Duodenal mucosa (tissue), 2 donors: Measurements from ENCODE around the gene EMX1.

ENCODE experiments used
- H3K27ac ChIP-seq: one replicate; pipeline ENCODE4 v1.7.0; 2013; ENCODE audit warnings: low read depth, low read length
- H3K27me3 ChIP-seq, 2 donors: one replicate each; pipeline ENCODE4 v1.7.0; 2013; ENCODE audit warnings: low read length in 2 of 2, control low read depth in 1 of 2; ENCODE audit not compliant: insufficient read depth in 2 of 2, control insufficient read depth in 1 of 2
- H3K36me3 ChIP-seq, 2 donors: one replicate each; pipeline ENCODE4 v1.7.0; 2013; ENCODE audit warnings: low read length in 2 of 2, control low read depth in 1 of 2; ENCODE audit not compliant: insufficient read depth in 2 of 2, control insufficient read depth in 1 of 2
- H3K4me1 ChIP-seq, 2 donors: one replicate each; pipeline ENCODE4 v1.7.0; 2013; ENCODE audit warnings: low read length in 2 of 2, control low read depth in 1 of 2; ENCODE audit not compliant: insufficient read depth in 2 of 2, control insufficient read depth in 1 of 2
- H3K4me3 ChIP-seq, 2 donors: one replicate each; pipeline ENCODE4 v1.7.0; 2013; ENCODE audit warnings: low read length in 2 of 2, low read depth in 1 of 2
- H3K9ac ChIP-seq, 2 donors: one replicate each; pipeline ENCODE4 v1.7.0; 2013; ENCODE audit warnings: low read length in 2 of 2, low read depth in 1 of 2
- H3K9me3 ChIP-seq, 2 donors: one replicate each; pipeline ENCODE4 v1.7.0; 2013; ENCODE audit warnings: low read length in 2 of 2, control low read depth in 1 of 2; ENCODE audit not compliant: control insufficient read depth in 1 of 2

EMX1 gene

GRCh38 chr2:72965770-72966450, 48.6 kb downstream of the EMX1 start:
- Histone ChIP-seq H3K9ac (no peak overlapping the region), H3K27me3 (no peaks in the 10 kb centered on the region), H3K27ac (no peak overlapping the region), H3K36me3 (peaks cover 0 to 3% of the 10 kb centered on the region in 2 donors), H3K9me3 (no peaks in the 10 kb centered on the region), H3K4me1 (no peaks in the 10 kb centered on the region), H3K4me3 (no peak overlapping the region)

- H3K27me3 ChIP-seq: no peaks in the 10 kb centered on the region
- no peaks in the 10 kb centered on the region for H3K4me1 ChIP-seq
- H3K9ac ChIP-seq: no peak overlapping the region
- H3K9me3 ChIP-seq: no peaks in the 10 kb centered on the region
- no peak overlapping the region for H3K27ac ChIP-seq
- peaks cover 2 to 3% of the 10 kb centered on the region in 2 donors for H3K36me3 ChIP-seq
- H3K4me3 ChIP-seq: no peak overlapping the region
These were observed 51.0 kb downstream of the EMX1 start for GRCh38 chr2:72968286-72968685.

GRCh38 chr2:72969706-72970105, 52.4 kb downstream of the EMX1 start:
- Histone ChIP-seq H3K27me3 (no peaks in the 10 kb centered on the region), H3K36me3 (peaks cover 0 to 2% of the 10 kb centered on the region in 2 donors), H3K4me3 (no peak overlapping the region), H3K4me1 (no peaks in the 10 kb centered on the region), H3K9ac (no peak overlapping the region), H3K27ac (no peak overlapping the region), H3K9me3 (no peaks in the 10 kb centered on the region)

GRCh38 chr2:72971036-72971435, 53.7 kb downstream of the EMX1 start:
- Histone ChIP-seq H3K27me3 (no peaks in the 10 kb centered on the region), H3K4me1 (no peaks in the 10 kb centered on the region), H3K4me3 (no peak overlapping the region), H3K36me3 (peaks cover 0 to 5% of the 10 kb centered on the region in 2 donors), H3K9me3 (no peaks in the 10 kb centered on the region), H3K27ac (no peak overlapping the region), H3K9ac (no peak overlapping the region)

- no peaks in the 10 kb centered on the region for H3K9me3 ChIP-seq
- no peaks in the 10 kb centered on the region for H3K4me1 ChIP-seq
- no peaks in the 10 kb centered on the region for H3K27me3 ChIP-seq
- H3K9ac ChIP-seq: no peak overlapping the region
- H3K27ac ChIP-seq: no peak overlapping the region
- H3K4me3 ChIP-seq: no peak overlapping the region
- H3K36me3 ChIP-seq: peaks cover 0 to 5% of the 10 kb centered on the region in 2 donors
These were observed 55.2 kb downstream of the EMX1 start for GRCh38 chr2:72972352-72973136.

DNA sequence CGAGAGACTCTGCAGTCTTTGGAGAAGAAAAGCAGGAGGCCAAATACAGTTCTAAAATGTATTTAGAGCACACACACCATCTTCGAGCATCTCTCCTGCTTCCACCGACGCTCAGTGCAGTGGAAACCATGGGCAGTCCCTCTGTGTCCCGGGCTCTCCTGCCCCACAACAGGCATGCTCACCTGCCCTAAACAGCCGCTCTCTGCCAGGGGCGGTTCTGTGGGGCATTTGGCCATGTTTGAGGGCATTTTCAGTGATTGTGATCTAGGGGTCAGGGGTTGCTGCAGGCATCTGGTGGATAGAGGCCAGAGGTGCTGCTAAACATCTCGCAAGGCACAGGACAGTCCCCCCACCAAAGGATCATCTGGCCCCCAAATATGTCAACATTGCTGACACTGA, 55.8 kb downstream of the EMX1 start:
- Histone ChIP-seq H3K4me1 (no peaks in the 10 kb centered on the region), H3K9me3 (no peaks in the 10 kb centered on the region), H3K9ac (no peak overlapping the region), H3K27ac (no peak overlapping the region), H3K36me3 (peaks cover 0 to 5% of the 10 kb centered on the region in 2 donors), H3K4me3 (no peak overlapping the region), H3K27me3 (no peaks in the 10 kb centered on the region)

DNA sequence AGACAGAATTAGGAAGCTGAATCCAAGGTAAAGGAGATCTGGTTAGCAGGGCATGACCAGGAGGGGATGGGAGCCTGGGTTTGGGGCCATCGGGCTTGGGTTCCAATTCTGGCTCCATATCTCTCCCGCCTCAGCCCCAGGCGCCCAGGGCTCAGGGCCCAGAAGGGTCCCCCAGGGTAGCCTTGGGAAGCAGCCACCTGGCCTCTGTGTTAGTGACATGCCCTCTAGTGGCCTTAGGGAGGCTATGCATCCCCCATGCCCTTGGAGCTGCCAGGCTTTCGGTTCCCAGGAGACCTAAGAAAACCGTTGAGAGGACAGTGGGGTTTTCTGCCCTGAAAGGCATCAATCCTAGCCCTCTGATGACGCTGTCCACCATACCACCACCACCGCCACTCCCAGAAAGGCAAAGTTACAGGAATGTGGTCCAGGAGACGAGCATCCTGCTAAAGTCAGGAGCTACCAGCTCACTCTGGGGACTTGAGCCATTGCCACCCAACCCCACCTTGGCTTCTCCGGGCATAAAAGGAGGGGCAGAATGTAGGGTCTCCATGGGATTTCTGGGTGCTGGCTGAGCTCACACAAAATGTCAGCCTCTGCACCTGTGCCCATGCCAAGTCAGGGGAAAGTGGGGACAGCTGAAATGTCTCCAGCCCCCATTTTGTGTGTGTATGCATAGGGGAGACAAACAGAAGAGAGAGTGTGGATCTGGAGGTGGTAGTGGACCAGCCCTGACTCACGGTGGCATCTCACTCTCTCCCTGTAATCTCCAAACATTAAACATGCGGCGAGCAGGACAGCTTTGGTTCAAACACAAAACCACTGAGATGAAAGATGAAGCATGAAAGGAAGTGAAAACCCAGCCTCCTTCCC, 56.5 kb downstream of the EMX1 start:
- peaks cover 0 to 5% of the 10 kb centered on the region in 2 donors for H3K36me3 ChIP-seq
- no peak overlapping the region for H3K9ac ChIP-seq
- H3K4me3 ChIP-seq: no peak overlapping the region
- no peak overlapping the region for H3K27ac ChIP-seq
- H3K9me3 ChIP-seq: no peaks in the 10 kb centered on the region
- no peaks in the 10 kb centered on the region for H3K27me3 ChIP-seq
- H3K4me1 ChIP-seq: no peaks in the 10 kb centered on the region

GRCh38 chr2:72974436-72974754, 57.1 kb downstream of the EMX1 start:
- Histone ChIP-seq H3K4me3 (no peak overlapping the region), H3K9ac (no peak overlapping the region), H3K27me3 (no peaks in the 10 kb centered on the region), H3K4me1 (no peaks in the 10 kb centered on the region), H3K27ac (no peak overlapping the region), H3K9me3 (no peaks in the 10 kb centered on the region), H3K36me3 (peaks cover 0 to 5% of the 10 kb centered on the region in 2 donors)

GRCh38 chr2:72975017-72975416, 57.7 kb downstream of the EMX1 start:
- Histone ChIP-seq H3K9ac (no peak overlapping the region), H3K4me1 (no peaks in the 10 kb centered on the region), H3K4me3 (no peak overlapping the region), H3K36me3 (peaks cover 0 to 5% of the 10 kb centered on the region in 2 donors), H3K27me3 (no peaks in the 10 kb centered on the region), H3K9me3 (no peaks in the 10 kb centered on the region), H3K27ac (no peak overlapping the region)

- H3K9ac ChIP-seq: no peak overlapping the region
- peaks cover 2 to 4% of the 10 kb centered on the region in 2 donors for H3K36me3 ChIP-seq
- H3K27ac ChIP-seq: no peak overlapping the region
- no peaks in the 10 kb centered on the region for H3K9me3 ChIP-seq
- H3K4me3 ChIP-seq: no peak overlapping the region
- no peaks in the 10 kb centered on the region for H3K27me3 ChIP-seq
- peaks cover 0 to 16% of the 10 kb centered on the region in 2 donors for H3K4me1 ChIP-seq
These were observed 62.6 kb downstream of the EMX1 start for GRCh38 chr2:72979896-72980295.
